Measurements from ENCODE around the gene FCSK. TPM values are rescaled to one million over a fixed set of nuclear protein-coding genes. Genes with fewer than 3 reads are reported as not detected.

FCSK gene
- total and polyA plus RNA-seq, 10 of the 15 experiments (the other 5 are each of a cell fraction or from before 2014, with no cell fraction given), result 0.60 to 17.6 (median 7.4) TPM

DNA sequence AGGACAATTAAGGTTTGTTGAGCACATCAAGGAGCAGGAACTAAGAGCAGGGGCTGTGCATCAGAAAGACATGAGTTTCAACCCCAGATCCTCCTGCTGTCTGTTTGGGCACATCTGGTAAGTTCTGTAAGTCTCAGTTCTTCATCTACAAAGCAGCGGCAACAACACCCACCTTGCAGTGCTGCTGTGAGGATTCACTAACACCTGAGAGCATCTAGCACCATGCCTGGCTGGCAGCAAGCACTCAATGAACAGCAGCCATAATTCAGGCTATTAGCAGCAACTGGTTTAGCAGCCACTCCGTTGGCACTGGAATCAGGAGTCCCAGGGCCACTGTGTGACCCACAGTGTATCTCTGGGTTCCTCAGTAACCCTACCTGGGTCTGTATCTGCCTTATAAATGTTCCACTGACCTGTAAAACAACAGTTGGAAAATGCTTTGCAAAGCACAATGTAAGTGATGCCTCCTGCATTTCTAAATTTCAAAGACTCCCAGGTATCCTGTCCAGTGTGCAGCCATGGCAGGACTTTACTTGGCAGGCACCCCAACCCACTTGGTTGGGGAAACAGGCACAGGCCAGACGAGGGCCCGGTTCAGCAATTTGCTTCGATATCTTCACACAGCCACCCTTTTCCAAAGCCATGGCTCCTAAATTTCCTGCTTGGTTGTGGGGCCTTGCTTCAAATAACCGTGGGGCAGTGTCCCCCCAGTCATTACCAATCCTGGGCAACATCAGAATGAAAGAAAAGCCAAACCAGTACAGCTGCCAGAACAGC lies 19.7 kb upstream of the FCSK start:
- 57% methylated on average over 6 of the region's 6 CpGs for WGBS (ENCODE audit: insufficient coverage, insufficient replicate concordance, low lambda C conversion rate, missing lambda C conversion rate)
- DNase-seq (ENCODE audit: low read depth, low spot score) (no peak), FAIRE-seq (no peak), ATAC-seq (no peak)
- Histone ChIP-seq H3K9ac (ENCODE audit: control insufficient read depth, insufficient read depth, low read length) (peak overlapping the region; percentile 3; the same call in 1 of the 2 replicates), H3K36me3 (ENCODE audit: control insufficient read depth in 2 of 2, insufficient read depth in 2 of 2, low read length in 1 of 2) (peaks cover 0 to 4% of the 10 kb centered on the region in 2 experiments; a peak in 1 of 4 replicates), H3K27ac (ENCODE audit: control insufficient read depth, insufficient read depth) (peak overlapping the region; percentile 88), H2AFZ (ENCODE audit: control insufficient read depth, low read depth, low read length) (no peak overlapping the region), H3K4me3 (peak overlapping the region; percentile 70), H3K4me2 (ENCODE audit: control insufficient read depth, insufficient read depth) (peak overlapping the region; percentile 68), H3K4me1 (ENCODE audit: control insufficient read depth, insufficient read depth, low read length) (peaks cover 51% of the 10 kb centered on the region), H3K9me3 (replicated peaks; ENCODE audit: control insufficient read depth, insufficient read depth, low read length) (no peaks in the 10 kb centered on the region), H4K20me1 (ENCODE audit: control insufficient read depth, insufficient read depth) (no peaks in the 10 kb centered on the region), H3K27me3 (replicated peaks in 1 of 2; ENCODE audit: control insufficient read depth in 2 of 2, insufficient read depth in 2 of 2, low read length in 1 of 2) (no peaks in the 10 kb centered on the region), H3K79me2 (ENCODE audit: control insufficient read depth, insufficient read depth, low read length) (peaks cover 81% of the 10 kb centered on the region)
- POLR2A ChIA-PET, result interaction anchor here (0.8 to 4.3 kb wide), 4 partner anchors 16 to 90 kb away, joined by 5 to 24 read pairs (median 12); no protein-coding TSS in a partner anchor
- in situ Hi-C loops (cut with MboI), result no loop called here
- no TSS peak for BruUV-seq (replicated peaks)
- RAD21 ChIA-PET (ENCODE audit: unreplicated experiment), result interaction anchor here (1.0 to 3.9 kb wide), 7 partner anchors 19 to 42 kb away, joined by 3 to 26 read pairs (median 7); partner anchors contain the start of gene FCSK
- SMC1A ChIA-PET (ENCODE audit: uncharacterized antibody, unreplicated experiment), result interaction anchor here (0.8 to 4.0 kb wide), 14 partner anchors 12 to 90 kb away, joined by 3 to 37 read pairs (median 8); partner anchors contain the start of genes COG4, FCSK and SF3B3
- intact Hi-C loops (cut with micrococcal nuclease; ENCODE audit: unreplicated experiment), result loop anchor here (10.0 kb wide), 1 partner anchor 870 kb away; the partner anchor contains the start of gene NFAT5
- CTCF ChIA-PET, result interaction anchor here (0.6 to 2.6 kb wide), 7 partner anchors 18 to 218 kb away, joined by 3 to 9 read pairs (median 5); no protein-coding TSS in a partner anchor
- TF ChIP-seq, protein P1, sequence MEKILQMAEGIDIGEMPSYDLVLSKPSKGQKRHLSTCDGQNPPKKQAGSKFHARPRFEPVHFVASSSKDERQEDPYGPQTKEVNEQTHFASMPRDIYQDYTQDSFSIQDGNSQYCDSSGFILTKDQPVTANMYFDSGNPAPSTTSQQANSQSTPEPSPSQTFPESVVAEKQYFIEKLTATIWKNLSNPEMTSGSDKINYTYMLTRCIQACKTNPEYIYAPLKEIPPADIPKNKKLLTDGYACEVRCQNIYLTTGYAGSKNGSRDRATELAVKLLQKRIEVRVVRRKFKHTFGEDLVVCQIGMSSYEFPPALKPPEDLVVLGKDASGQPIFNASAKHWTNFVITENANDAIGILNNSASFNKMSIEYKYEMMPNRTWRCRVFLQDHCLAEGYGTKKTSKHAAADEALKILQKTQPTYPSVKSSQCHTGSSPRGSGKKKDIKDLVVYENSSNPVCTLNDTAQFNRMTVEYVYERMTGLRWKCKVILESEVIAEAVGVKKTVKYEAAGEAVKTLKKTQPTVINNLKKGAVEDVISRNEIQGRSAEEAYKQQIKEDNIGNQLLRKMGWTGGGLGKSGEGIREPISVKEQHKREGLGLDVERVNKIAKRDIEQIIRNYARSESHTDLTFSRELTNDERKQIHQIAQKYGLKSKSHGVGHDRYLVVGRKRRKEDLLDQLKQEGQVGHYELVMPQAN (conservative IDR thresholded peaks at IDR 0.05), result no peak
- no peak for TF ChIP-seq PAX5 (IDR thresholded peaks at IDR 0.05; ENCODE audit: borderline replicate concordance, low read depth, low read length)
- TF ChIP-seq, protein P2, sequence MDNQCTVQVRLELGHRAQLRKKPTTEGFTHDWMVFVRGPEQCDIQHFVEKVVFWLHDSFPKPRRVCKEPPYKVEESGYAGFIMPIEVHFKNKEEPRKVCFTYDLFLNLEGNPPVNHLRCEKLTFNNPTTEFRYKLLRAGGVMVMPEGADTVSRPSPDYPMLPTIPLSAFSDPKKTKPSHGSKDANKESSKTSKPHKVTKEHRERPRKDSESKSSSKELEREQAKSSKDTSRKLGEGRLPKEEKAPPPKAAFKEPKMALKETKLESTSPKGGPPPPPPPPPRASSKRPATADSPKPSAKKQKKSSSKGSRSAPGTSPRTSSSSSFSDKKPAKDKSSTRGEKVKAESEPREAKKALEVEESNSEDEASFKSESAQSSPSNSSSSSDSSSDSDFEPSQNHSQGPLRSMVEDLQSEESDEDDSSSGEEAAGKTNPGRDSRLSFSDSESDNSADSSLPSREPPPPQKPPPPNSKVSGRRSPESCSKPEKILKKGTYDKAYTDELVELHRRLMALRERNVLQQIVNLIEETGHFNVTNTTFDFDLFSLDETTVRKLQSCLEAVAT (IDR thresholded peaks at IDR 0.05), result 0 out of 2 replicates have a peak, but pooled peaks have one; percentile 5
- TF ChIP-seq RAD51 (IDR thresholded peaks at IDR 0.05), result no peak
- peak; percentile 12; the same call in 1 of the 2 replicates for TF ChIP-seq SPI1 (IDR thresholded peaks at IDR 0.05; ENCODE audit: borderline replicate concordance, insufficient read depth, low read depth, low read length)
